Adrenal gland (tissue), 12 donors: ENCODE data around the gene OR8I2. TPM values are rescaled to one million over a fixed set of nuclear protein-coding genes. Genes with fewer than 3 reads are reported as not detected.

Experiments
- DNase-seq, 7 donors: peaks; one replicate each; pipeline ENCODE4 v3.0.0-alpha.2; 2019 to 2020
- H3K27ac ChIP-seq, 5 donors: fragments of 200-600 bp; sonication (generic) in 4 of 5; 1 replicate in 3 of 5; 2 replicates in 2 of 5; pipeline versions ENCODE4 v1.5.1 to v1.8.0; 2016 to 2020; ENCODE audit warnings: mild to moderate bottlenecking in 1 of 5
- H3K27me3 ChIP-seq: fragments of 200-600 bp; 2 replicates; pipeline ENCODE4 v1.8.0; 2021
- H3K36me3 ChIP-seq, 2 donors: fragments of 200-600 bp; replicated peaks in 1 of 2; 1 replicate in 1 of 2; 2 replicates in 1 of 2; pipeline versions ENCODE4 v1.5.1 to v1.8.0; 2018 to 2022
- H3K4me1 ChIP-seq, 2 donors: fragments of 200-600 bp; replicated peaks in 1 of 2; 1 replicate in 1 of 2; 2 replicates in 1 of 2; pipeline versions ENCODE4 v1.5.1 to v1.8.0; 2018 to 2021
- H3K4me3 ChIP-seq, 4 donors: fragments of 200-600 bp; sonication (generic) in 3 of 4; one replicate each; pipeline ENCODE4 v1.5.1; 2016 to 2018
- H3K9me3 ChIP-seq, 3 donors: fragments of 200-600 bp; sonication (generic) in 1 of 3; replicated peaks in 1 of 3; 1 replicate in 2 of 3; 2 replicates in 1 of 3; pipeline versions ENCODE4 v1.5.1 to v1.8.0; 2016 to 2021
- CTCF ChIP-seq, 6 experiments: fragments of 450-650 bp in 4 of 6; fragments of 200-600 bp in 2 of 6; sonication (generic) in 1 of 6; IDR thresholded peaks; 1 replicate in 5 of 6; 2 replicates in 1 of 6; pipeline versions ENCODE4 v1.5.1 to v1.8.0; 2016 to 2021; ENCODE audit warnings: antibody characterized with exemption in 6 of 6, mild to moderate bottlenecking in 2 of 6, moderate library complexity in 1 of 6
- POLR2A ChIP-seq, 2 donors: fragments of 450-650 bp; IDR thresholded peaks; one replicate each; pipeline ENCODE4 v1.6.1; 2017; ENCODE audit warnings: antibody characterized with exemption in 2 of 2, mild to moderate bottlenecking in 2 of 2, moderate library complexity in 1 of 2
- WGBS, 4 donors: extraction: QIAGEN DNeasy Blood & Tissue Kit in 2 of 4; methylation state at CpG; one replicate each; pipeline versions ENCODE4 v1.1.5 to v1.1.7; 2013 to 2017; 5-methylcytosine and 5-hydroxymethylcytosine counted together
- intact Hi-C, 2 donors: fragments of 100-400 bp; cut with DNase I; formaldehyde crosslinking; loops; one replicate each; pipeline versions ENCODE4 v1.14.1 to v1.15.0; 2022 to 2023
- polyA plus RNA-seq, 3 donors: library from polyadenylated mRNA; stranded (reverse); fragments of 200-250 nt in 2 of 3; fragments of 350-450 nt in 1 of 3; fragmentation: Illumina TruSeq in 1 of 3; extraction: RNeasy Lipid Tissue Mini Kit (QIAGEN cat#74804) in 1 of 3; gene quantifications; one replicate each; pipeline ENCODE4 v1.2.3, GENCODE V29; 2013 to 2014
- total RNA-seq, 9 donors: library from RNA; depleted of rRNA in 4 of 9; stranded (reverse); fragments of >200 nt in 4 of 9; fragments of 120-200 nt in 1 of 9; fragmentation: NEBNext Ultra II Directional in 1 of 9; extraction: Animal tissue kit (Norgen Biotek cat#: 25700) in 1 of 9; gene quantifications; one replicate each; pipeline versions ENCODE4 v1.1.0 to v1.2.4, GENCODE V29; 2013 to 2023
- donor health status: healthy with polysubstance abuse.
- donor health status: Bipolar disorder and iron deficiency.
- donor health status: DM: yes; HTN: yes; CAD: no.
- donor health status: DM: no; HTN: no; CAD: no.
- donor health status: DM: no; HTN: no; CAD: no.
- donor health status: DM: yes; HTN: yes; CAD: no.

OR8I2 gene
- total and polyA plus RNA-seq, 12 donors: not detected

GRCh38 chr11:56066980-56067379 lies 26.1 kb upstream of the OR8I2 start:
- no peaks in the 10 kb centered on the region for H3K36me3 ChIP-seq
- TF ChIP-seq POLR2A (IDR thresholded peaks at IDR 0.05): no peak
- no peak for TF ChIP-seq CTCF (IDR thresholded peaks at IDR 0.05)
- no peak for DNase-seq
- H3K9me3 ChIP-seq: no peaks in the 10 kb centered on the region
- H3K4me1 ChIP-seq: no peaks in the 10 kb centered on the region
- no peak overlapping the region for H3K4me3 ChIP-seq
- 60 to 70% (median 65%) methylated on average over 2 of the region's 2 CpGs for WGBS, 4 donors
- H3K27me3 ChIP-seq: no peaks in the 10 kb centered on the region
- intact Hi-C loops: no loop called here
- no peak overlapping the region for H3K27ac ChIP-seq

- H3K27me3 ChIP-seq: no peaks in the 10 kb centered on the region
- intact Hi-C loops: no loop called here
- 50 to 75% (median 63%) methylated on average over 3 of the region's 3 CpGs for WGBS, 4 donors
- H3K4me3 ChIP-seq: no peak overlapping the region
- no peaks in the 10 kb centered on the region for H3K9me3 ChIP-seq
- TF ChIP-seq CTCF (IDR thresholded peaks at IDR 0.05) (no peak), POLR2A (IDR thresholded peaks at IDR 0.05) (no peak)
- no peaks in the 10 kb centered on the region for H3K4me1 ChIP-seq
- DNase-seq: no peak
- H3K27ac ChIP-seq: no peak overlapping the region
- H3K36me3 ChIP-seq: no peaks in the 10 kb centered on the region
Measured at GRCh38 chr11:56089697-56090096, 3.4 kb upstream of the OR8I2 start.

- H3K27me3 ChIP-seq: no peaks in the 10 kb centered on the region
- no peak within 1 kb of the TSS for H3K4me3 ChIP-seq
- intact Hi-C loops: no loop called here
- H3K9me3 ChIP-seq: no peaks in the 10 kb centered on the region
- H3K4me1 ChIP-seq: no peaks in the 10 kb centered on the region
- H3K27ac ChIP-seq: no peak within 1 kb of the TSS
- no peak for DNase-seq
- no peak for TF ChIP-seq POLR2A (IDR thresholded peaks at IDR 0.05)
- TF ChIP-seq CTCF (IDR thresholded peaks at IDR 0.05): no peak
- H3K36me3 ChIP-seq: no peaks in the 10 kb centered on the region
Measured at GRCh38 chr11:56103210-56103737, 10.2 kb downstream of the OR8I2 start, which contains the start of gene OR8H2. Gene OR8H2, plus strand, starts transcription at chr11:56103687. Its CDS starts 1,356 bp downstream, at chr11:56105043.

GRCh38 chr11:56122073-56122472 lies 29.0 kb downstream of the OR8I2 start, which contains the start of gene OR8H3:
Gene OR8H3, plus strand, starts transcription at chr11:56122373. Its CDS starts 0 bp downstream, at chr11:56122373.
- Histone ChIP-seq H3K27me3 (no peaks in the 10 kb centered on the region), H3K27ac (no peak within 1 kb of the TSS), H3K4me1 (no peaks in the 10 kb centered on the region), H3K9me3 (peaks cover 0 to 9% (median 0%) of the 10 kb centered on the region in 3 donors), H3K36me3 (no peaks in the 10 kb centered on the region), H3K4me3 (no peak within 1 kb of the TSS)
- no peak for TF ChIP-seq CTCF (IDR thresholded peaks at IDR 0.05)
- no peak for TF ChIP-seq POLR2A (IDR thresholded peaks at IDR 0.05)
- WGBS, 4 donors: 70 to 84% (median 78%) methylated on average over 6 of the region's 6 CpGs
- intact Hi-C loops: no loop called here
- DNase-seq: no peak
